Measurements from ENCODE around the gene LOXHD1.

LOXHD1 gene

DNA sequence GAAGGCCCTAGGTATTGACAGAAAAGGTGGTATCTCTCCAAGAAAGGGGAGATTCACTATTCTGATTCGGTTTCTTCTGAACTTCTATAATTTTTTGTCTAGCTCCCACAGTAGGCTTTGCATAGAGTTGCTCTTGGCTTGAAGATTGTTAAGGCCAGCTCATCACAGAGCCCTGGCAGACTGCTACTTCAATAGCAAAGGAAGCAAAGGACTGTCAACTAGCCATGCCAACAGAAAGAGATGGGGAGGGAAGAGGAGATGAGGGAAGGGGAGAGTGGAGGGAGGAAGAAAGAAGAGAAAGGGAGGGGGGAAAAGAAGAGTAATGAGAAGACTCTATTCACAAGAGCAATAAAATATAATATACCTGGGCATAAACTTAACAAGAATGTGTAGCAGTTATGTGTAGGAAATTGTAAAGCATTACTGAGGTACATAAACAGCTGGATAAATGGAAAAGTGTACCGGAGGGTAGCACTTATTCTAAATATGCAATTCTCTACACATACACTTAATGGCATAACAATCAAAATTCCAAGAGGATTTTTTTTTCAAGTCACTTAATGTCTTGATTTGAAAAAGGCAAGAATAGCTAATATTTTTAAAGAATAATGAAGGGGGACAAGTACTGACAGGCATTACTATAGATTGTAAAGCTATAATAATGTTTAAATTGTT, 102.5 kb downstream of the LOXHD1 start:
- H3K9ac ChIP-seq (ENCODE audit: low read depth in 1 of 2, low read length in 2 of 2), result no peak overlapping the region
- no peaks in the 10 kb centered on the region for H3K36me3 ChIP-seq (ENCODE audit: control insufficient read depth in 2 of 2, insufficient read depth in 2 of 2, low read length in 2 of 2)
- no peak overlapping the region for H3K27ac ChIP-seq (ENCODE audit: low read depth in 2 of 2, low read length in 2 of 2)
- no peaks in the 10 kb centered on the region for H3K4me1 ChIP-seq (ENCODE audit: control insufficient read depth in 2 of 2, insufficient read depth in 2 of 2, low read length in 2 of 2)
- H3K4me3 ChIP-seq (ENCODE audit: low read length in 2 of 2), result no peak overlapping the region
- H3K27me3 ChIP-seq (ENCODE audit: control insufficient read depth in 2 of 2, insufficient read depth in 2 of 2, low read length in 2 of 2), result no peaks in the 10 kb centered on the region
- H3K9me3 ChIP-seq (ENCODE audit: control insufficient read depth in 2 of 2, low read length in 2 of 2), result no peaks in the 10 kb centered on the region

- Histone ChIP-seq H3K9ac (ENCODE audit: low read depth in 1 of 2, low read length in 2 of 2) (no peak overlapping the region), H3K4me1 (ENCODE audit: control insufficient read depth in 2 of 2, insufficient read depth in 2 of 2, low read length in 2 of 2) (no peaks in the 10 kb centered on the region), H3K36me3 (ENCODE audit: control insufficient read depth in 2 of 2, insufficient read depth in 2 of 2, low read length in 2 of 2) (no peaks in the 10 kb centered on the region), H3K27me3 (ENCODE audit: control insufficient read depth in 2 of 2, insufficient read depth in 2 of 2, low read length in 2 of 2) (no peaks in the 10 kb centered on the region), H3K27ac (ENCODE audit: low read depth in 2 of 2, low read length in 2 of 2) (no peak overlapping the region), H3K4me3 (ENCODE audit: low read length in 2 of 2) (no peak overlapping the region), H3K9me3 (ENCODE audit: control insufficient read depth in 2 of 2, low read length in 2 of 2) (no peaks in the 10 kb centered on the region)
These were observed 106.4 kb downstream of the LOXHD1 start for GRCh38 chr18:46550609-46551008.

- Histone ChIP-seq H3K4me1 (ENCODE audit: control insufficient read depth in 2 of 2, insufficient read depth in 2 of 2, low read length in 2 of 2) (no peaks in the 10 kb centered on the region), H3K9me3 (ENCODE audit: control insufficient read depth in 2 of 2, low read length in 2 of 2) (no peaks in the 10 kb centered on the region), H3K27ac (ENCODE audit: low read depth in 2 of 2, low read length in 2 of 2) (no peak overlapping the region), H3K27me3 (ENCODE audit: control insufficient read depth in 2 of 2, insufficient read depth in 2 of 2, low read length in 2 of 2) (no peaks in the 10 kb centered on the region), H3K4me3 (ENCODE audit: low read length in 2 of 2) (no peak overlapping the region), H3K9ac (ENCODE audit: low read depth in 1 of 2, low read length in 2 of 2) (no peak overlapping the region), H3K36me3 (ENCODE audit: control insufficient read depth in 2 of 2, insufficient read depth in 2 of 2, low read length in 2 of 2) (no peaks in the 10 kb centered on the region)
These were observed 109.5 kb downstream of the LOXHD1 start for GRCh38 chr18:46547520-46547919.

- H3K4me3 ChIP-seq (ENCODE audit: low read length in 2 of 2), result no peak overlapping the region
- H3K36me3 ChIP-seq (ENCODE audit: control insufficient read depth in 2 of 2, insufficient read depth in 2 of 2, low read length in 2 of 2), result no peaks in the 10 kb centered on the region
These were observed 110.8 kb downstream of the LOXHD1 start for GRCh38 chr18:46546111-46546640.

GRCh38 chr18:46542545-46542944, 114.5 kb downstream of the LOXHD1 start:
- Histone ChIP-seq H3K9me3 (ENCODE audit: control insufficient read depth in 2 of 2, low read length in 2 of 2) (no peaks in the 10 kb centered on the region), H3K9ac (ENCODE audit: low read depth in 1 of 2, low read length in 2 of 2) (no peak overlapping the region), H3K27me3 (ENCODE audit: control insufficient read depth in 2 of 2, insufficient read depth in 2 of 2, low read length in 2 of 2) (no peaks in the 10 kb centered on the region), H3K27ac (ENCODE audit: low read depth in 2 of 2, low read length in 2 of 2) (no peak overlapping the region), H3K4me1 (ENCODE audit: control insufficient read depth in 2 of 2, insufficient read depth in 2 of 2, low read length in 2 of 2) (no peaks in the 10 kb centered on the region), H3K4me3 (ENCODE audit: low read length in 2 of 2) (no peak overlapping the region), H3K36me3 (ENCODE audit: control insufficient read depth in 2 of 2, insufficient read depth in 2 of 2, low read length in 2 of 2) (no peaks in the 10 kb centered on the region)

More at GRCh38 chr18:46546111-46546640, 110.8 kb downstream of the LOXHD1 start:
- Histone ChIP-seq H3K9ac (ENCODE audit: low read depth in 1 of 2, low read length in 2 of 2) (no peak overlapping the region), H3K27ac (ENCODE audit: low read depth in 2 of 2, low read length in 2 of 2) (no peak overlapping the region), H3K9me3 (ENCODE audit: control insufficient read depth in 2 of 2, low read length in 2 of 2) (no peaks in the 10 kb centered on the region), H3K27me3 (ENCODE audit: control insufficient read depth in 2 of 2, insufficient read depth in 2 of 2, low read length in 2 of 2) (no peaks in the 10 kb centered on the region), H3K4me1 (ENCODE audit: control insufficient read depth in 2 of 2, insufficient read depth in 2 of 2, low read length in 2 of 2) (no peaks in the 10 kb centered on the region)

DNA sequence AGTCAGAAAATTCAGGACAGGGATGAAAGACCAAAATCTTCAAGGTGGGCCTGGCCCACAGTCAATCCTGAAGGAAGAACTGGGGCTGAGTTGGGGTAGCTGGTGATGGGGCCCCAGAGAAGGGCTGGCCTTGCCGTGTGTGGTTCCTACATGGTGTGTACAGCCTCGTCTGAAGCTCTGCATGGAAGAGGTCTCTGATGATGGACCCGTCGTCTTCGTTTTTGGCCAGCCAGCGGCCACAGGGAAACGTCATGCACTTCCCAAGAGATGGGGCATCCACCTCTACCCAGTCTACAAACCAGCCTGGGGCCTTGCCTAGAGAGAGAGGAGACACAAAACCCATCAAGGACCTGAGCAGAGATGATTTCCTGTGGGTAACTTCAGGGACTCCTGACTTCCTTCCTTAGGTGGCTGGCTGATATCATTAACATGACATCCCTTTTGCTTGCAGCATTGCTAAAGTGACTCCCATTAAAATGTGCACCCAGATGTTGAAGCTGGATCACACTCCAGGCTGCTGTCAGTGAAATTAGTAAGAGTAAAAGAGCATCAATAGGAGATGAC, 115.3 kb downstream of the LOXHD1 start:
- H3K9me3 ChIP-seq (ENCODE audit: control insufficient read depth in 2 of 2, low read length in 2 of 2), result no peaks in the 10 kb centered on the region
- H3K4me1 ChIP-seq (ENCODE audit: control insufficient read depth in 2 of 2, insufficient read depth in 2 of 2, low read length in 2 of 2), result no peaks in the 10 kb centered on the region
- no peak overlapping the region for H3K9ac ChIP-seq (ENCODE audit: low read depth in 1 of 2, low read length in 2 of 2)
- no peaks in the 10 kb centered on the region for H3K36me3 ChIP-seq (ENCODE audit: control insufficient read depth in 2 of 2, insufficient read depth in 2 of 2, low read length in 2 of 2)
- H3K4me3 ChIP-seq (ENCODE audit: low read length in 2 of 2), result no peak overlapping the region
- H3K27ac ChIP-seq (ENCODE audit: low read depth in 2 of 2, low read length in 2 of 2), result no peak overlapping the region
- no peaks in the 10 kb centered on the region for H3K27me3 ChIP-seq (ENCODE audit: control insufficient read depth in 2 of 2, insufficient read depth in 2 of 2, low read length in 2 of 2)

DNA sequence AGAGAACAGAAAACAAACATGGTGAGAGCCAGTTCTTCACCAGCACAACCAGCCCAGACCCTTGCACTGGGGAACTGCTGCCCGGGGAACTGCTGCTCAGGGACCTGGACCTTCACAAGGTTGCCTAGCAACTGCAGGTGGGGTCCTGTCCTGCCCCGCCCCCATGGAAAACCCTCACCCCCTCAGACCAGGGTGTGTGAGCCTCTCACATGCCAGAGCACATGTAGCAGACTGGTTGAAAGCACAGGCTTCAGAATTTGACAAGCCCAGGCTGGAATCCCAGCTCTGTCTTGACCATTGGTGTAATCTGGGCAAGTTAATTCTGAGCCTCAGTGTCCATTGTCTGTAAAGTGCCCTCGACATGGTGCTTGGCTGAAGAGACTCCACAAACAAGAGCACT, 118.6 kb downstream of the LOXHD1 start:
- Histone ChIP-seq H3K36me3 (ENCODE audit: control insufficient read depth in 2 of 2, insufficient read depth in 2 of 2, low read length in 2 of 2) (no peaks in the 10 kb centered on the region), H3K9ac (ENCODE audit: low read depth in 1 of 2, low read length in 2 of 2) (no peak overlapping the region), H3K4me3 (ENCODE audit: low read length in 2 of 2) (no peak overlapping the region), H3K27me3 (ENCODE audit: control insufficient read depth in 2 of 2, insufficient read depth in 2 of 2, low read length in 2 of 2) (no peaks in the 10 kb centered on the region), H3K4me1 (ENCODE audit: control insufficient read depth in 2 of 2, insufficient read depth in 2 of 2, low read length in 2 of 2) (no peaks in the 10 kb centered on the region), H3K27ac (ENCODE audit: low read depth in 2 of 2, low read length in 2 of 2) (no peak overlapping the region), H3K9me3 (ENCODE audit: control insufficient read depth in 2 of 2, low read length in 2 of 2) (no peaks in the 10 kb centered on the region)

DNA sequence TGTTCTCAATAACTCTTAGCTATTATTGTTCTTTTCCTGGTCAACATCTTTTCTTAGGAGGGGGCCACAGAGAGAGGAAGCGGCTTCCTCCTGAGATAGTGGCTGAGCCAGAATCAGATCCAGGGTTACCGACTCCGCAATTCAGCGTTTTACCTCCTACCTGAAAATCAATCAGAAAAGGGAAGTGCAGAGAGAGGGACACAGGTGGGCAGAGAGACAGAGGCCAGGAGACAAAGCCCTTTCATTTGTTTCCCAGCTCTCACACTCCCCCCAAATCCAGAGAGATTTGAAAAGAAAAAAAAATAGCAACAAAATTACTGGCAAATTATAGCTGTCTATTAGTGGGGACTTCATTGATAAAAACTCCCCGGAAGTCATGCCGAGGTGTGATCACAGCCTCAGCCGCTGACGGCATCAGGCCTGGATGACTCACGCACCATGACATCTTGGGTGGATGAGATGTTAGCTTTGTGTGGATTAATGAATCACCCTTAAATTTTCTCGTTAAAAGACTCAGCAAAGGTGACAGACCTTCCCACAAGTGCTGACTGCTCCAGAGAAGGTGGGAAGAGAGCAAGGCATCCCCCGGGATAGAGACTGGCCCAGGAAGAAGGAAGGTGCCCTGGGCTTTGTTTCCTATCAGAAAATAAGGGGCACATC, 120.7 kb downstream of the LOXHD1 start:
- no peaks in the 10 kb centered on the region for H3K27me3 ChIP-seq (ENCODE audit: control insufficient read depth in 2 of 2, insufficient read depth in 2 of 2, low read length in 2 of 2)
- no peaks in the 10 kb centered on the region for H3K9me3 ChIP-seq (ENCODE audit: control insufficient read depth in 2 of 2, low read length in 2 of 2)
- H3K36me3 ChIP-seq (ENCODE audit: control insufficient read depth in 2 of 2, insufficient read depth in 2 of 2, low read length in 2 of 2), result no peaks in the 10 kb centered on the region
- no peak overlapping the region for H3K27ac ChIP-seq (ENCODE audit: low read depth in 2 of 2, low read length in 2 of 2)
- no peak overlapping the region for H3K4me3 ChIP-seq (ENCODE audit: low read length in 2 of 2)
- no peaks in the 10 kb centered on the region for H3K4me1 ChIP-seq (ENCODE audit: control insufficient read depth in 2 of 2, insufficient read depth in 2 of 2, low read length in 2 of 2)
- no peak overlapping the region for H3K9ac ChIP-seq (ENCODE audit: low read depth in 1 of 2, low read length in 2 of 2)

- Histone ChIP-seq H3K4me1 (ENCODE audit: control insufficient read depth in 2 of 2, insufficient read depth in 2 of 2, low read length in 2 of 2) (no peaks in the 10 kb centered on the region), H3K9ac (ENCODE audit: low read depth in 1 of 2, low read length in 2 of 2) (no peak overlapping the region), H3K4me3 (ENCODE audit: low read length in 2 of 2) (no peak overlapping the region), H3K9me3 (ENCODE audit: control insufficient read depth in 2 of 2, low read length in 2 of 2) (no peaks in the 10 kb centered on the region), H3K36me3 (ENCODE audit: control insufficient read depth in 2 of 2, insufficient read depth in 2 of 2, low read length in 2 of 2) (no peaks in the 10 kb centered on the region), H3K27me3 (ENCODE audit: control insufficient read depth in 2 of 2, insufficient read depth in 2 of 2, low read length in 2 of 2) (no peaks in the 10 kb centered on the region), H3K27ac (ENCODE audit: low read depth in 2 of 2, low read length in 2 of 2) (no peak overlapping the region)
These were observed 125.5 kb downstream of the LOXHD1 start for GRCh38 chr18:46531482-46531881.

DNA sequence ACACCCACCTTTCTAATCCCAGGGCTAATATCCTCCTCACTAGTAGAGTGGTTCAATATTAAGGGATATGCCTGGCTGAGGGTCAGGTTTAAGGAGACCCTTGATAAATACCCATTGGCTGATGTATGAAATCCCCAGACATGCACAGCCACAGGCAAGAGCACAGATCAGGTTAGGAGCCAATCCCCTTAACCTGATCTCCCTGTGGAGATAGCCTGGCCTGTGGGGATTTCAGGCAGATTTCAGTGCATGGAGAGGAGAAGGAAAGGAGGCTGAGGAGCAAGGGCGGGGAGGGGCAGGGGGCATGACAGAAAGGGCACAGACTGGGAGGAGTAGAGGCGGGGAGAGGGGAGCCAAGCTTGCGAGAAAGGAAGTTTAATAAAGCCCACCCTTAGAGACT, 129.0 kb downstream of the LOXHD1 start:
- H3K9me3 ChIP-seq (ENCODE audit: control insufficient read depth in 2 of 2, low read length in 2 of 2), result no peaks in the 10 kb centered on the region
- no peak overlapping the region for H3K9ac ChIP-seq (ENCODE audit: low read depth in 1 of 2, low read length in 2 of 2)
- no peaks in the 10 kb centered on the region for H3K4me1 ChIP-seq (ENCODE audit: control insufficient read depth in 2 of 2, insufficient read depth in 2 of 2, low read length in 2 of 2)
- no peak overlapping the region for H3K27ac ChIP-seq (ENCODE audit: low read depth in 2 of 2, low read length in 2 of 2)
- H3K27me3 ChIP-seq (ENCODE audit: control insufficient read depth in 2 of 2, insufficient read depth in 2 of 2, low read length in 2 of 2), result no peaks in the 10 kb centered on the region
- no peak overlapping the region for H3K4me3 ChIP-seq (ENCODE audit: low read length in 2 of 2)
- no peaks in the 10 kb centered on the region for H3K36me3 ChIP-seq (ENCODE audit: control insufficient read depth in 2 of 2, insufficient read depth in 2 of 2, low read length in 2 of 2)

Data from mucosa of rectum (tissue), 2 donors.